ENCODE measurements around the gene MFNG. TPM values are rescaled to one million over a fixed set of nuclear protein-coding genes. Genes with fewer than 3 reads are reported as not detected.

Gene MFNG
- total and polyA plus RNA-seq, 4 experiments from 2014 or later: 213 to 441 (median 278) TPM

GRCh38 chr22:37464181-37464580, 22.0 kb downstream of the MFNG start:
- Mint-ChIP-seq H3K36me3 (peaks cover 31 to 57% of the 10 kb centered on the region in 2 donors), H3K4me1 (peaks cover 4 to 14% (median 9%) of the 10 kb centered on the region in 4 donors), H3K27me3 (no peaks in the 10 kb centered on the region), H3K4me3 (no peak overlapping the region), H3K9me3 (no peaks in the 10 kb centered on the region), H3K27ac (no peak overlapping the region)
- no peak for DNase-seq
- Histone ChIP-seq H3K36me3 (ENCODE audit: insufficient read depth, low read length) (peaks cover 17% of the 10 kb centered on the region), H3K27ac (ENCODE audit: low read depth, low read length) (no peak overlapping the region), H3K9me3 (ENCODE audit: control insufficient read depth in 1 of 2, low read length in 2 of 2) (no peaks in the 10 kb centered on the region), H3K4me3 (ENCODE audit: low read length in 2 of 2) (no peak overlapping the region), H3K27me3 (ENCODE audit: insufficient read depth, low read length) (no peaks in the 10 kb centered on the region), H3K4me1 (ENCODE audit: insufficient read depth, low read length) (no peaks in the 10 kb centered on the region)
- intact Hi-C loops (cut with micrococcal nuclease): no loop called here
- ChIA-PET POLR2A (ENCODE audit: partially characterized antibody) (interaction anchor here (1.3 kb wide), 1 partner anchor 25 kb away, joined by 3 read pairs; no protein-coding TSS in a partner anchor), CTCF (ENCODE audit: partially characterized antibody) (interaction anchor here (1.0 to 2.1 kb wide), 4 partner anchors 8 to 36 kb away, joined by 3 to 8 read pairs (median 4); no protein-coding TSS in a partner anchor)

- POLR2A ChIA-PET (ENCODE audit: partially characterized antibody): no interaction called here
- Histone ChIP-seq H3K36me3 (ENCODE audit: insufficient read depth, low read length) (peaks cover 12% of the 10 kb centered on the region), H3K9me3 (ENCODE audit: control insufficient read depth in 1 of 2, low read length in 2 of 2) (no peaks in the 10 kb centered on the region), H3K4me1 (ENCODE audit: insufficient read depth, low read length) (no peaks in the 10 kb centered on the region), H3K27me3 (ENCODE audit: insufficient read depth, low read length) (no peaks in the 10 kb centered on the region), H3K27ac (ENCODE audit: low read depth, low read length) (no peak overlapping the region), H3K4me3 (ENCODE audit: low read length in 2 of 2) (no peak overlapping the region)
- Mint-ChIP-seq H3K4me3 (no peak overlapping the region), H3K27ac (peak overlapping the region in 4 of 7 donors; percentile 30 to 82 (median 57)), H3K36me3 (peaks cover 31 to 54% of the 10 kb centered on the region in 2 donors), H3K27me3 (no peaks in the 10 kb centered on the region), H3K4me1 (peaks cover 4 to 10% (median 6%) of the 10 kb centered on the region in 4 donors), H3K9me3 (no peaks in the 10 kb centered on the region)
- no peak for DNase-seq
- CTCF ChIA-PET (ENCODE audit: partially characterized antibody): interaction anchor here (1.4 to 1.8 kb wide), 3 partner anchors 10 to 35 kb away, joined by 3 to 7 read pairs (median 3); no protein-coding TSS in a partner anchor
- intact Hi-C loops (cut with micrococcal nuclease): no loop called here
These were observed 23.2 kb downstream of the MFNG start for GRCh38 chr22:37462983-37463382.

GRCh38 chr22:37462436-37462835, 23.7 kb downstream of the MFNG start:
- no peaks in the 10 kb centered on the region for H3K9me3 ChIP-seq (ENCODE audit: control insufficient read depth in 1 of 2, low read length in 2 of 2)
- H3K27me3 Mint-ChIP-seq: no peaks in the 10 kb centered on the region
- ChIA-PET POLR2A (ENCODE audit: partially characterized antibody) (no interaction called here), CTCF (ENCODE audit: partially characterized antibody) (interaction anchor here (1.5 to 1.8 kb wide), 2 partner anchors 10 to 36 kb away, joined by 3 to 7 read pairs; no protein-coding TSS in a partner anchor)
- no peak overlapping the region for H3K27ac ChIP-seq (ENCODE audit: low read depth, low read length)
- no peaks in the 10 kb centered on the region for H3K27me3 ChIP-seq (ENCODE audit: insufficient read depth, low read length)
- no peaks in the 10 kb centered on the region for H3K9me3 Mint-ChIP-seq
- peaks cover 2% of the 10 kb centered on the region for H3K4me1 ChIP-seq (ENCODE audit: insufficient read depth, low read length)
- intact Hi-C loops (cut with micrococcal nuclease): no loop called here
- H3K27ac Mint-ChIP-seq: peak overlapping the region in 2 of 7 donors; percentile 34 to 57
- H3K36me3 Mint-ChIP-seq: peaks cover 32 to 53% of the 10 kb centered on the region in 2 donors
- no peak overlapping the region for H3K4me3 ChIP-seq (ENCODE audit: low read length in 2 of 2)
- DNase-seq: no peak
- peaks cover 6 to 12% (median 8%) of the 10 kb centered on the region in 4 donors for H3K4me1 Mint-ChIP-seq
- no peak overlapping the region for H3K4me3 Mint-ChIP-seq
- peaks cover 12% of the 10 kb centered on the region for H3K36me3 ChIP-seq (ENCODE audit: insufficient read depth, low read length)

GRCh38 chr22:37461961-37462360, 24.2 kb downstream of the MFNG start:
- peaks cover 12% of the 10 kb centered on the region for H3K36me3 ChIP-seq (ENCODE audit: insufficient read depth, low read length)
- Mint-ChIP-seq H3K9me3 (no peaks in the 10 kb centered on the region), H3K4me1 (peaks cover 8 to 15% (median 10%) of the 10 kb centered on the region in 4 donors), H3K27ac (peak overlapping the region in 3 of 7 donors; percentile 27 to 59 (median 57)), H3K36me3 (peaks cover 32 to 54% of the 10 kb centered on the region in 2 donors), H3K27me3 (no peaks in the 10 kb centered on the region), H3K4me3 (no peak overlapping the region)
- no peak overlapping the region for H3K27ac ChIP-seq (ENCODE audit: low read depth, low read length)
- peaks cover 3% of the 10 kb centered on the region for H3K4me1 ChIP-seq (ENCODE audit: insufficient read depth, low read length)
- intact Hi-C loops (cut with micrococcal nuclease): no loop called here
- H3K27me3 ChIP-seq (ENCODE audit: insufficient read depth, low read length): no peaks in the 10 kb centered on the region
- no peak overlapping the region for H3K4me3 ChIP-seq (ENCODE audit: low read length in 2 of 2)
- CTCF ChIA-PET (ENCODE audit: partially characterized antibody): interaction anchor here (0.9 to 1.8 kb wide), 2 partner anchors 11 to 146 kb away, joined by 3 to 7 read pairs; no protein-coding TSS in a partner anchor
- no peak for DNase-seq
- POLR2A ChIA-PET (ENCODE audit: partially characterized antibody): no interaction called here
- H3K9me3 ChIP-seq (ENCODE audit: control insufficient read depth in 1 of 2, low read length in 2 of 2): no peaks in the 10 kb centered on the region

- CTCF ChIA-PET (ENCODE audit: partially characterized antibody): no interaction called here
- no peaks in the 10 kb centered on the region for H3K27me3 ChIP-seq (ENCODE audit: insufficient read depth, low read length)
- no peaks in the 10 kb centered on the region for H3K9me3 ChIP-seq (ENCODE audit: control insufficient read depth in 1 of 2, low read length in 2 of 2)
- H3K36me3 ChIP-seq (ENCODE audit: insufficient read depth, low read length): peaks cover 5% of the 10 kb centered on the region
- DNase-seq: no peak
- H3K4me3 ChIP-seq (ENCODE audit: low read length in 2 of 2): no peak overlapping the region
- peaks cover 3% of the 10 kb centered on the region for H3K4me1 ChIP-seq (ENCODE audit: insufficient read depth, low read length)
- peaks cover 29 to 44% of the 10 kb centered on the region in 2 donors for H3K36me3 Mint-ChIP-seq
- H3K27me3 Mint-ChIP-seq: no peaks in the 10 kb centered on the region
- no peak overlapping the region for H3K27ac ChIP-seq (ENCODE audit: low read depth, low read length)
- H3K4me1 Mint-ChIP-seq: peaks cover 6 to 13% (median 10%) of the 10 kb centered on the region in 4 donors
- POLR2A ChIA-PET (ENCODE audit: partially characterized antibody): no interaction called here
- H3K9me3 Mint-ChIP-seq: no peaks in the 10 kb centered on the region
- no peak overlapping the region for H3K27ac Mint-ChIP-seq
- no peak overlapping the region for H3K4me3 Mint-ChIP-seq
- intact Hi-C loops (cut with micrococcal nuclease): no loop called here
These were observed 25.5 kb downstream of the MFNG start for GRCh38 chr22:37460684-37461083.

GRCh38 chr22:37459206-37459605, 27.0 kb downstream of the MFNG start:
- Mint-ChIP-seq H3K27ac (no peak overlapping the region), H3K4me3 (no peak overlapping the region), H3K4me1 (peaks cover 4 to 10% (median 7%) of the 10 kb centered on the region in 4 donors), H3K9me3 (no peaks in the 10 kb centered on the region), H3K27me3 (no peaks in the 10 kb centered on the region), H3K36me3 (peaks cover 38 to 40% of the 10 kb centered on the region in 2 donors)
- Histone ChIP-seq H3K27ac (ENCODE audit: low read depth, low read length) (no peak overlapping the region), H3K9me3 (ENCODE audit: control insufficient read depth in 1 of 2, low read length in 2 of 2) (no peaks in the 10 kb centered on the region), H3K27me3 (ENCODE audit: insufficient read depth, low read length) (no peaks in the 10 kb centered on the region), H3K4me3 (ENCODE audit: low read length in 2 of 2) (no peak overlapping the region), H3K4me1 (ENCODE audit: insufficient read depth, low read length) (peaks cover 3% of the 10 kb centered on the region), H3K36me3 (ENCODE audit: insufficient read depth, low read length) (no peaks in the 10 kb centered on the region)
- DNase-seq: no peak
- ChIA-PET POLR2A (ENCODE audit: partially characterized antibody) (no interaction called here), CTCF (ENCODE audit: partially characterized antibody) (interaction anchor here (0.7 to 3.4 kb wide), 16 partner anchors 13 to 314 kb away, joined by 3 to 38 read pairs (median 5); partner anchors contain the start of gene MFNG)
- intact Hi-C loops (cut with micrococcal nuclease): loop anchor here (5.0 kb wide), 1 partner anchor 677 kb away; no protein-coding TSS in a partner anchor

GRCh38 chr22:37457093-37457893, 28.9 kb downstream of the MFNG start:
- ChIA-PET CTCF (ENCODE audit: partially characterized antibody) (interaction anchor here (0.7 to 3.4 kb wide), 17 partner anchors 15 to 381 kb away, joined by 3 to 38 read pairs (median 6); partner anchors contain the start of gene MFNG), POLR2A (ENCODE audit: partially characterized antibody) (interaction anchor here (0.5 to 0.6 kb wide), 2 partner anchors 234 to 1681 kb away, joined by 3 read pairs; no protein-coding TSS in a partner anchor)
- Histone ChIP-seq H3K36me3 (ENCODE audit: insufficient read depth, low read length) (no peaks in the 10 kb centered on the region), H3K4me1 (ENCODE audit: insufficient read depth, low read length) (peaks cover 3% of the 10 kb centered on the region), H3K4me3 (ENCODE audit: low read length in 2 of 2) (no peak overlapping the region), H3K27ac (ENCODE audit: low read depth, low read length) (no peak overlapping the region), H3K9me3 (ENCODE audit: control insufficient read depth in 1 of 2, low read length in 2 of 2) (no peaks in the 10 kb centered on the region), H3K27me3 (ENCODE audit: insufficient read depth, low read length) (no peaks in the 10 kb centered on the region)
- H3K4me3 Mint-ChIP-seq: no peak overlapping the region
- H3K36me3 Mint-ChIP-seq: peaks cover 25 to 40% of the 10 kb centered on the region in 2 donors
- peaks cover 0 to 7% (median 5%) of the 10 kb centered on the region in 4 donors for H3K4me1 Mint-ChIP-seq
- peaks cover 0 to 2% (median 0%) of the 10 kb centered on the region in 8 donors for H3K9me3 Mint-ChIP-seq
- peak overlapping the region in 6 of 7 donors; percentile 15 to 57 (median 22) for H3K27ac Mint-ChIP-seq
- intact Hi-C loops (cut with micrococcal nuclease): loop anchor here (1.0 to 5.0 kb wide), 2 partner anchors 140 to 675 kb away; no protein-coding TSS in a partner anchor
- peak; percentile 74 to 80 (median 77) for DNase-seq
- no peaks in the 10 kb centered on the region for H3K27me3 Mint-ChIP-seq
